H1 (cell line): ENCODE results near the gene NUTM2G.
"Not testable (repeated sequence)": the region's sequence is repeated elsewhere in the genome, so short reads cannot be mapped to it uniquely, and the experiment has no call there.

Source experiments
- EGR1 ChIP-seq: IDR thresholded peaks from 2 replicates; pipeline ENCODE4 v1.6.1; 2011; ENCODE audit warnings: low read depth, low read length, borderline replicate concordance
- EZH2 ChIP-seq: fragments of 200-600 bp; sonication (generic); IDR thresholded peaks from 2 replicates; pipeline ENCODE4 v1.7.1; 2012; ENCODE audit warnings: low read depth, mild to moderate bottlenecking, moderate library complexity, low read length, inconsistent platforms; ENCODE audit not compliant: severe bottlenecking
- TF ChIP-seq, protein P1 (sequence below), 3 experiments: IDR thresholded peaks; 1 replicate in 2 of 3; 2 replicates in 1 of 3; pipeline versions ENCODE4 v1.5.1 to v1.6.1; 2011; ENCODE audit warnings: low read length in 3 of 3, mild to moderate bottlenecking in 3 of 3, inconsistent platforms in 2 of 3, low read depth in 1 of 3, moderate library complexity in 1 of 3; ENCODE audit not compliant: insufficient read depth in 1 of 3; ENCODE audit errors: control extremely low read depth in 1 of 3

DNA sequence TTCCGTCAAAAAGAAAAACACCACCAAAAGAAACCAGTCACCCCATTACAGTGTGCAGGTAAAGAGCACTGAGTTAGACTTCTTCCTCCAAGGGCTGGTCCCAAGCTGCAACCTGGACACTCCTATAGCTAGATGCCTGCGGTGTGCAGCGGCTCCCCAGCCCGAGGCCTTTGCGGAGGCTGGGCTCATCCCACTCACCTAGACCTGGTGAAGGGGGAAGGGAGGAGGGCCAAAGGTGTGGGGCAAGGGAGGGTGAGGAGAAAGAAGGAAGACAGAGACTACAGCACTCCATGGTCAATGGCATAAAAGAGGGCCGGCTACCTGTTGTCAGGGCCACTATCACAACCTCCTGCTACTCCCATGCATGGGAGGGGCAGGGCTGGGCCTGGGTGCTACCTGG, 12.1 kb upstream of the NUTM2G start:
- TF ChIP-seq, protein P1, sequence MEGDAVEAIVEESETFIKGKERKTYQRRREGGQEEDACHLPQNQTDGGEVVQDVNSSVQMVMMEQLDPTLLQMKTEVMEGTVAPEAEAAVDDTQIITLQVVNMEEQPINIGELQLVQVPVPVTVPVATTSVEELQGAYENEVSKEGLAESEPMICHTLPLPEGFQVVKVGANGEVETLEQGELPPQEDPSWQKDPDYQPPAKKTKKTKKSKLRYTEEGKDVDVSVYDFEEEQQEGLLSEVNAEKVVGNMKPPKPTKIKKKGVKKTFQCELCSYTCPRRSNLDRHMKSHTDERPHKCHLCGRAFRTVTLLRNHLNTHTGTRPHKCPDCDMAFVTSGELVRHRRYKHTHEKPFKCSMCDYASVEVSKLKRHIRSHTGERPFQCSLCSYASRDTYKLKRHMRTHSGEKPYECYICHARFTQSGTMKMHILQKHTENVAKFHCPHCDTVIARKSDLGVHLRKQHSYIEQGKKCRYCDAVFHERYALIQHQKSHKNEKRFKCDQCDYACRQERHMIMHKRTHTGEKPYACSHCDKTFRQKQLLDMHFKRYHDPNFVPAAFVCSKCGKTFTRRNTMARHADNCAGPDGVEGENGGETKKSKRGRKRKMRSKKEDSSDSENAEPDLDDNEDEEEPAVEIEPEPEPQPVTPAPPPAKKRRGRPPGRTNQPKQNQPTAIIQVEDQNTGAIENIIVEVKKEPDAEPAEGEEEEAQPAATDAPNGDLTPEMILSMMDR (IDR thresholded peaks at IDR 0.05; ENCODE audit: control extremely low read depth in 1 of 3, insufficient read depth in 1 of 3, low read depth in 1 of 3, low read length in 3 of 3): not testable (repeated sequence)
- not testable (repeated sequence) for TF ChIP-seq EZH2, EGR1
